Measurements from ENCODE around the gene SUMO3.
"Not testable (repeated sequence)": the region's sequence is repeated elsewhere in the genome, so short reads cannot be mapped to it uniquely, and the experiment has no call there.

The SUMO3 gene

GRCh38 chr21:44846485-44847260 lies 28.8 kb upstream of the SUMO3 start:
- peak; percentile 85 to 88 (median 88) for DNase-seq

DNA sequence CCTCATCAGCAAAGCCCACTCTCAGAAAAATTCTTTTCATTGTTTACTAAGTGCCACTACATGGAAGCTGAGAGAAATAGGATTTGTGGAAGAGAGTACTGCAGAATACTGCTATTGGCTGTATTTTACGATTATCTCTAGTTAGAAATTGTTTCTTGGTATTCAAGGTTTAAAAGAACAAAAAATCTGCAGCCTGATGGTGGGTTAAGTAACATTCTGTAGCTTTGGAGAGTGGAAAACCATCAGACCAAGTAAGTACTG lies 28.3 kb upstream of the SUMO3 start:
- DNase-seq: no peak

DNA sequence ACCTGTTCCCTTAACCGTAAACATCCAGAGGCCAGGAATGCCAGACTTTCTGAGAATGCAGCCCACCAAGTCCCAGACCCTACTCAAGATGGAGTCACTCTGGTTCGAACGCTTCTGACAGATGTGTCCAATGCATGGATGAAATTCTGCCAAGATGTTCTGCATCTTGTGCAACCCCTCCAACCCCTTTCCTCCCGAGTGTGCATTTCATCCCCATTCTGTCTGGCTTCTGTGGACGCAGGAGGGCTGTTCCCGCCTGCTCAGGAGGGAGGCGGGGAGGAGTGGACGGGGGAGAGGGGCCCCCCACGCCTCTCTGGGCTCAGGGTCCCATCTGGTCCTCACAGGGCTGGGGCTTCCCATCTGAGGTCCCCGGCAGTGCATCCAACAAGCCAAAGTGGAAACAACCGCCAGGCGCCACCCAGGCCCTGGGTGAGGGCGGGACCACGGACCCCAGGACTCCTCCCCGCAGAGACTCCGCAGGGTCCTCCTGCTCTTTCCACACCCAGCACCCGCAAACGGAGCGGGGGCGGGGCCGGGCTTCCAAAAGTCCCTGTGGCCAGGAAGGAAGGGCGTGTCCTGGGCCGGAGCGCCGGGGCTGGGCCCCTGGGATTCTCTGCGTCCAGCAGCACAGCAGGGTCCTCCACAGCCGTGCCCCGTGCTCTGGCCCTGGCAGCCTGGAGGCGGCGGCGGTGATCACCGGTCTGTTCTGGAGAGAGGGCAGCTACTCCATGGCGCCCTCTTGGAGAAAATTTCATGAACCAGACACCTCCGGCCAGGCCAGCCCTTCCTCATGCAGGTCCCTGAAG lies 27.8 kb upstream of the SUMO3 start:
- DNase-seq: peak; percentile 77 to 92 (median 84)

- no peak for DNase-seq
Measured at GRCh38 chr21:44844256-44844655, 26.4 kb upstream of the SUMO3 start.

DNA sequence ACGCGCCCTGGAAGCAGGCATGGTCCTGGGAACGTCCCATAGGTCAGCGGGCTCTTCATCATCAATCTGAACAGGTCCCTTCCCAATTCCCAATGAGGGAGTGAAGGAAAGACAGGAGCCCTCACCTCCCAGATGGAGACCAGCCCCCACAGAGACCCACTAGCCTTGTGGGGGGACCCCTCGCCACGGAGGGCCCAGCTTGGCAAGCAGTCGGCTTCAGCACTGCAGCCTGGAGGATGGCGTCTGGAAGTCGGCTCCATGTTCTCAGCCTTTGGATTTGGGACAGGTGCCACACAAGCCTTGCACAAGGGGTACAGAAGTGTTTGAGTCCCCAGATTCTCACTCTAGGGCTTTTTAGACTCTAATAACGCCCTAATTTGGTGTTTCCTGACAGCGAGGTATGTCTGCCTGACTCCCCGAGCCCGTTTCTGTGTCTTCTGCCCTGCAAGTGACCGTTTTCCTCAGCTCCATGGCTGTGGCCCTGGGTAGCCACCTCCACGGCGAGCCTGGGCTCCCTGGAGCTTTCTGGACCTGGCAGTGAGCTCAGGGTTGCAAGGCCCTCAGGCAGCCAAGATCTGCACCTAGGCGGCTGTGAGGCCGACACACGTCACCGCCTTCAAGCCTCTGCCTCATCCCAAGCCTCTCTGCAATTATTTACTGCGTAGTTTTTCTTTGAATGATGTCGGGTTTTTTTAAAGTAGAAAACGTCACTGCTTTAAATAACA lies 25.0 kb upstream of the SUMO3 start:
- DNase-seq: no peak

DNA sequence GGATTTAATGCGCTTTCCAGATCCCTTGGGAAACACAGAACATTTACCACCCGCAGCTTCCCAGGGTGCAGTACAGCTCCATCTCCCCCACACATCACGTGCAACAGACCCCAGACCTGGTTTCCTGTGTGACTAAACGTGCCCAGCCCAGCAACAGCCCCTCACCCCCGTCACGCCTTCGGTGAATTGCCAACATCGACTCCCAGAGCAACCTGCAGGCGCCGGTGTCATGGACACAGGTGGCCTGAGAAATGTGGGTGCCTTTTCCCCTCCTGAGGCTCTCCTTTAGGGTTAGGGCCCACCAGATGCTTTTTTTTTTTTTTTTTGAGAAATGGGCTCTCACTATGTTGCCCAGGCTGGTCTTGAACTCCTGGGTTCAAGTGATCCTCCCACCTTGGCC lies 24.2 kb upstream of the SUMO3 start:
- no peak for DNase-seq

GRCh38 chr21:44840771-44841170 lies 22.9 kb upstream of the SUMO3 start:
- no peak for DNase-seq

- DNase-seq: peak in 2 of 3 donors; percentile 25 to 37
Measured at GRCh38 chr21:44838951-44839350, 21.1 kb upstream of the SUMO3 start.

DNA sequence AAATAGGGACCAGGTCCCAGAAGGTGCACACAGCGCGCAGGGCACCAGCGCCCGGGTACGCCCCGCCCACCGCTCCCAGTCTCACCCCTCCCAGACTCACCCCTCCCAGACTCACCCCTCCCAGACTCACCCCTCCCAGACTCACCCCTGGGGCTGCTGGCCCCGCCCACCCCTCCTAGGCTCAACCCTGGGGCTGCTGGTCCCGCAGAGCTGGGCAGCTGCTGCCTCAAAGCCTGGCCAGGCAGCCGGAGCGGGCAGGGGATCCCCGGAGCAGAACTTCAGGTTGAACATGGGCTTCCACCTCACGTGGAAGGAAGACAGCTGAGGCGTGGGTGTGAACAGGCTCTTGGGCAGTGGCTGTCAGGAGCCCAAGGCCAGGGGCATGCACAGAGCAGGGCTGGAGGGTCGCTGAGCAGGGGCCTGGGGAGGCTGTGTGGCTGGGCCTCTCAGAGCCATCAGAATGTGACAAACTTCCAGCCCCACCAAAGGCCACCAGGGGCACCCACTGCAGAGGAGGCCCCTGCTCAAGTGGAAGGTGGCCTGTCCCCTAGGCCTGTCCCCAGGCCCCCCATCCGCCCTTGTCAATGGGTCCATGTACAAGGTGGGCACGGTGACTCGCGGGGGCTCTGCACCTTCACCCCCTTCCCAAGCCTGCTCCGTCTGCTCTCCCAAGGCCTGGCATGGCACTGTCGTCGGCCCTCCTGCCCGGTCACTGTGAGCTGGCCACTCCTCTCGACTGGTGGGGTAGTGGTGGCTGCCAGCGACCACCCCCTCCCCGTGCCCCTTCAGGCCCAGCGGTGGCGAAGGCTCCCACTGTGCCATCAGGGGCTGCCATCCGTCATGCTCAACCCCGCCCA lies 20.4 kb upstream of the SUMO3 start:
- peak; percentile 45 to 70 (median 51) for DNase-seq

GRCh38 chr21:44837537-44837936 lies 19.7 kb upstream of the SUMO3 start:
- no peak for DNase-seq

GRCh38 chr21:44836666-44837471 lies 19.0 kb upstream of the SUMO3 start:
- peak in 2 of 3 donors; percentile 35 to 55 for DNase-seq

- DNase-seq: no peak
Measured at GRCh38 chr21:44836349-44836665, 18.4 kb upstream of the SUMO3 start.

- DNase-seq: no peak
Measured at GRCh38 chr21:44835647-44835973, 17.7 kb upstream of the SUMO3 start.

DNA sequence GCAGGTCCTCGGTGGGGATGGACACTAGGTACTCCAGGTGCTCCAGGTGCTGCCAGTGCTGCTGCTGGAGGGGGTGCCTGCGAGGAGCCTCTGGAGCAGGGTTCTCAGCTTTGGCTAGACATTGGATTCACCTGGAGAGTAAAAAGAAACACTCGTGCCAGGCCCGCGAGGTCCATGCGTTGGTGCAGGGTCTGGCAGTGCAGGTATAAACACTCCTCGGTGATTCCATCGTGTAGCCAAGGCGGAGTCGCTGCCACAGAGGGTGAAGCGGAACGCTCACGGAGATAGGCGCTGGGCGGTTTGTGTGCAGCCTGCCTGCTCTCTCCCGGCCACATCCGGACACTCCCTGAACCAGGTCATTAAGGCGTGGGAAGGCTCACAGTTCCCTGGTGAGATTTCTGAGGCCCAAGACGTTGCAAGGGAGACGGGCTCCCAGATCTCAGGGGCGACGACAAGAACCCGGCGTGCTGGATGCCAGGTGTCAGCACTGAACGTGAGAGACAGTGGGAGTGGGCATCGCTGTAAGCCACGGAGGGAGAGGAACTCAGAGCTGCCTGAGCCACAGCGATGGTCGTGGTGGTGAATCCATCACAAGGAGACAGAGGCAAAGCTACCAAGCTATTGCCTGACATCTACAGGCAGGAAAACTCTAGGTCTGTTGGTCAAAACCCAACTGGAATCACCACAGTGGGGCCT lies 17.2 kb upstream of the SUMO3 start:
- DNase-seq: no peak

GRCh38 chr21:44834231-44834950 lies 16.5 kb upstream of the SUMO3 start:
- no peak for DNase-seq

DNA sequence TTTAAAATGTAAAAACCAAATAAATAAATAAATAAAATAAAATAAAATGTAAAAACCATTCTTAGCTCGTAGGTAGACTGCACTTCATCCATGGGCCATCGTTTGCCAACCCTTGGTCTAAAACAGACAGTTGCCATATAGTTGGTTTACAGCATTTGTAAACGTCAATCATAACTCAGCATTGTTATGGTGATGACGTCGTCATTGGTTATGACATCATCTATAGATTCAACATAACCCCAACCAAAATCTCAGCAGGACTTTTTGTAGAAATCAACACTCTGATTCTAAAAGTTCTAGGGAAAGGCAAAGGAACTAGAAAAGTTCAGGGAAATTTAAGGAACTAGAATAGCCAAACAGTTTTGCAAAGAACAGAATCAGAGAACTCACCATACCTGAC lies 15.8 kb upstream of the SUMO3 start:
- no peak for DNase-seq

DNA sequence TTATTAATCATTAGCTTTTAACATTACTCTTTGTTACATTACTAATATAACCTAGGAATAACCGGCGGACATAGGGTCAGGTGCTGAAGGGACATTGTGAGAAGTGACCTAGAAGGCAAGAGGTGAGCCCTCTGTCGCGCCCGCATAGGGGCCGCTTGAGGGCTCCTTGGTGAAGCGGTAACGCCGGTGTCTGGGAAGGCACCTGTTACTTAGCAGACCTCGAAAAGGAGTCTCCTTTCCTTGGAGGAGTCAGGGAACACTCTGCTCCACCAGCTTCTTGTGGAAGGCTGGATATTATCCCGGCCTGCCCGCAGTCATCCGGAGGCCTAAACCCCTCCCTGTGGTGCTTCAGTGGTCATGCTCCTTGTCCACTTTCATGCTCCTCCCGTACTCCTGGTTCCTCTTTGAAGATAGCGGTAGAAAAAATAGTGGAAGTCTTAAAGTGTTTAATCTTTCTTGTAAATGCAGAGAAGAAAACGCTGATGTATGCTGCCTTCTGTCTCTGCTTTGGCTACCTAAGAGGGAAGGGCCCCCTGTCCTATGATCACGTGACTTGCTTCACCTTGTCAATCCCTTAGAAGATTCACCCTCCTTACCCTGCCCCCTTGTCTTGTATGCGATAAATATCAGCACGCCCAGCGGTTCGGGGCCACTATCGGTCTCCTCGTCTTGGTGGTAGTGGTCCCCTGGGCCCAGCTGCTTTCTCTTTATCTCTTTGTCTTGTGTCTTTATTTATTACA lies 14.8 kb upstream of the SUMO3 start:
- not testable (repeated sequence) for DNase-seq

DNA sequence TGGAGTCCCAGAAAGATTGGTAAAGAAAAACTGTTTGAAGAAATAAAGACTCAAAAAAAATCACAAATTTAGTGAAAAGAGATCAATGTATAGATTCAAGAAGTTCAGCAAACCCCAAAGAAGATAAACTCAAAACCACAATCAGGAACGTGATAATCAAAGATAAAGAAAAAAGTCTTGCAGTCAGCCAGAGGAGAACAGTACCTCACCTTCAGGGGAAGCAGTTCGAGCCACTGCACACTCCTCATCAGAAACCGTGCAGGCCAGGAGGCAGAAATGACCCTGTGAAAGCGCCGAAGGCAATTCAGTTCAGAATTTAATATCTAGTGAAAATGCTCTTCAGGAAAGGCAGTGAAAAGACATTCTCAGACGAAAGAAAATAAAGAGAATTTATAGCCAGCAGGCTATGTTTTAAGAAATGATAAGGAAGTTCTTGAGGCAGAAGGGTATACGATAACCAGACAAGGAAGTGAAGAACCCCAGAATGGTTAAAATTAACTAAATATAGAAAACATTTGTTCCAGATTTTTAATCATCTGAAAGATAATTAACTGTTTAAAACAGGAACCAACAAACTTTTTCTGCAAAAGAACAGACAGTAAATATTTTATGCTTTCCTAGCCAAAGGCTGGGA lies 13.5 kb upstream of the SUMO3 start:
- no peak for DNase-seq

DNA sequence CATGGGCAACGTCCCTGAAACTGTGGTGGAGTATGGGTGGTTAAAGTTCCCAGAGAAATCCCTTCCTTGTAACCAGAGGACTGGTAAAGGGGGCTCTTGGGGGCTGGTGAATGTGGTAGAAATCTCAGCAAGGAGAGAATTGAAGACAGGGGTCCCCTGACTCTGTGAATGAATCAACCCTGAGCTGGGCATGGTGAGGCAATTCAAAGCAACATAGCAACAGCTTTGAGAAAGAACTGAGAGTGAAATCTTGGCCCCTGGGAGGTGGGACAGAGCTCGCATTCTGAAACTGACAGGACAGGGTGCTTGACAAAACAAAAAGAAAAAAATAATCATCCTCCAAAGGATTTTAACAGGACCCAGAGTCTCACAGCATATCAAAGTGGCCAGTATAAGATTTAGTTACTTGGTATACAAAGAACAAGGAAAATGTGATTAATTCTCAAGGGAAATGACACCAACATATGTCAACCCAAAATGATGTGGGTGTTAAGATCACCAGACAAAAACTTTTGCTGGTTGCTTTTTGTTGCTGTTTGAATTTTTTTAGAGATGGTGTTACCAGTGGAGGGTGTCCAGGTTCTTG lies 11.7 kb upstream of the SUMO3 start:
- no peak for DNase-seq

Data from suppressor macrophage treated with lipopolysaccharide for 1 hour (primary cell).